ENCODE measurements around the gene TAS1R3. TPM values are rescaled to one million over a fixed set of nuclear protein-coding genes. Genes with fewer than 3 reads are reported as not detected.

TAS1R3 gene
- total RNA-seq = 0.06 and 0.26 TPM in 2 replicates

GRCh38 chr1:1331068-1331965 is at the start of gene TAS1R3:
TAS1R3 (plus strand) TSS chr1:1331280; CDS start chr1:1331346, 66 bp downstream.

GRCh38 chr1:1307923-1308755 is 22.9 kb upstream of the TAS1R3 start, which contains the start of the genes ACAP3 and PUSL1:
ACAP3 (minus strand) TSS chr1:1307930; CDS start chr1:1307815, 115 bp downstream.
PUSL1 (plus strand) TSS chr1:1308597; CDS start chr1:1308644, 47 bp downstream.

GRCh38 chr1:1324524-1325287 is 6.4 kb upstream of the TAS1R3 start, which contains the start of the genes CPTP and INTS11:
CPTP (plus strand) TSS chr1:1324802; CDS start chr1:1326911, 2,109 bp downstream.
INTS11 (minus strand) TSS chr1:1324660; CDS start chr1:1324608, 52 bp downstream.

GRCh38 chr1:1349256-1350012 is 18.4 kb downstream of the TAS1R3 start, which contains the start of gene DVL1:
DVL1 (minus strand) TSS chr1:1349418; CDS start chr1:1349065, 353 bp downstream.

GRCh38 chr1:1358433-1359271 is 27.6 kb downstream of the TAS1R3 start, which contains the start of gene MXRA8:
MXRA8 (minus strand) TSS chr1:1358555; CDS start chr1:1358504, 51 bp downstream.

GRCh38 chr1:1374929-1375662 is 44.0 kb downstream of the TAS1R3 start, which contains the start of gene AURKAIP1:
AURKAIP1 (minus strand) TSS chr1:1375207; CDS start chr1:1374756, 451 bp downstream.

Other genes with a start within 250 kb of the TAS1R3 start
- 4.5 and 5.6 TPM in 2 replicates for gene C1orf159, start 215.2 kb upstream of the TAS1R3 start, total RNA-seq
- gene TTLL10, start 157.4 kb upstream of the TAS1R3 start, total RNA-seq = not detected in 2 replicates
- not detected in 2 replicates for gene TNFRSF18, start 124.7 kb upstream of the TAS1R3 start, total RNA-seq
- gene TNFRSF4, start 117.1 kb upstream of the TAS1R3 start, total RNA-seq = 0.12 and 0.13 TPM in 2 replicates
- 116 and 143 TPM in 2 replicates for gene SDF4, start 99.3 kb upstream of the TAS1R3 start, total RNA-seq
- 16.3 and 21.9 TPM in 2 replicates for gene B3GALT6, start 99.0 kb upstream of the TAS1R3 start, total RNA-seq
- gene C1QTNF12, start 84.6 kb upstream of the TAS1R3 start, total RNA-seq = 0.40 and 0.75 TPM in 2 replicates
- gene UBE2J2, start 57.4 kb upstream of the TAS1R3 start, total RNA-seq = 25.6 and 34.3 TPM in 2 replicates
- 0.53 and 0.68 TPM in 2 replicates for gene SCNN1D, start 50.8 kb upstream of the TAS1R3 start, total RNA-seq
- gene ACAP3, start 23.4 kb upstream of the TAS1R3 start, total RNA-seq = 35.4 and 38.3 TPM in 2 replicates
- 11.4 and 16.8 TPM in 2 replicates for gene PUSL1, start 22.7 kb upstream of the TAS1R3 start, total RNA-seq
- gene INTS11, start 6.6 kb upstream of the TAS1R3 start, total RNA-seq = 57.1 and 58.8 TPM in 2 replicates
- 8.6 and 9.9 TPM in 2 replicates for gene CPTP, start 6.5 kb upstream of the TAS1R3 start, total RNA-seq
- 63.8 and 102 TPM in 2 replicates for gene DVL1, start 18.1 kb downstream of the TAS1R3 start, total RNA-seq
- gene MXRA8, start 27.3 kb downstream of the TAS1R3 start, total RNA-seq = 282 and 369 TPM in 2 replicates
- gene AURKAIP1, start 43.9 kb downstream of the TAS1R3 start, total RNA-seq = 98.4 and 131 TPM in 2 replicates
- gene CCNL2, start 68.1 kb downstream of the TAS1R3 start, total RNA-seq = 103 and 125 TPM in 2 replicates
- gene MRPL20, start 76.0 kb downstream of the TAS1R3 start, total RNA-seq = 119 and 121 TPM in 2 replicates
- gene ANKRD65, start 90.0 kb downstream of the TAS1R3 start, total RNA-seq = 0.37 and 0.40 TPM in 2 replicates
- gene VWA1, start 104.4 kb downstream of the TAS1R3 start, total RNA-seq = 1.6 and 2.5 TPM in 2 replicates
- gene ATAD3C, start 118.4 kb downstream of the TAS1R3 start, total RNA-seq = 0.56 and 0.66 TPM in 2 replicates
- gene ATAD3B, start 140.5 kb downstream of the TAS1R3 start, total RNA-seq = 14.2 and 22.7 TPM in 2 replicates
- 22.9 and 47.2 TPM in 2 replicates for gene ATAD3A, start 180.9 kb downstream of the TAS1R3 start, total RNA-seq
- 2.0 and 2.8 TPM in 2 replicates for gene TMEM240, start 209.3 kb downstream of the TAS1R3 start, total RNA-seq
- 51.3 and 54.8 TPM in 2 replicates for gene SSU72, start 243.6 kb downstream of the TAS1R3 start, total RNA-seq